WTC11 (cell line): ENCODE data around the gene SMIM1. TPM values are rescaled to one million over a fixed set of nuclear protein-coding genes. Genes with fewer than 3 reads are reported as not detected.

Source experiments
- ATAC-seq: fragments of 200-7000 bp; cut with Tn5 transposase; 2 replicates; pipeline ENCODE4 v1.10.0; 2021; ENCODE audit warnings: mild to moderate bottlenecking, moderate library complexity
- CTCF ChIA-PET: fragments of 300-600 bp; sonication (Branson Sonifier 250); formaldehyde crosslinking; loops from one replicate; lab custom pipeline; 2021; ENCODE audit warnings: antibody characterized with exemption; lab: Charles Lee
- POLR2A ChIA-PET: fragments of 350-600 bp; sonication (Branson Sonifier 250); formaldehyde crosslinking; loops from one replicate; lab custom pipeline; 2021; ENCODE audit warnings: antibody characterized with exemption; lab: Charles Lee
- DNase-seq: peaks from one replicate; pipeline ENCODE4 v3.0.0; 2021; ENCODE audit warnings: low spot score
- H3K27ac Mint-ChIP-seq: 2 replicates; pipeline ENCODE4 v1.8.0; 2021; ENCODE audit warnings: mixed read lengths
- H3K27me3 Mint-ChIP-seq: 2 replicates; pipeline ENCODE4 v1.8.0; 2021; ENCODE audit warnings: low read depth, mild to moderate bottlenecking, moderate library complexity, mixed read lengths
- H3K36me3 Mint-ChIP-seq: 2 replicates; pipeline ENCODE4 v1.8.0; 2021; ENCODE audit warnings: mixed read lengths
- H3K4me1 Mint-ChIP-seq: 2 replicates; pipeline ENCODE4 v1.8.0; 2022; ENCODE audit warnings: mixed read lengths
- H3K4me3 Mint-ChIP-seq: 2 replicates; pipeline ENCODE4 v1.8.0; 2021; ENCODE audit warnings: mild to moderate bottlenecking, moderate library complexity, mixed read lengths
- H3K9me3 Mint-ChIP-seq: 2 replicates; pipeline ENCODE4 v1.8.0; 2021; ENCODE audit warnings: mixed read lengths
- ATF1 ChIP-seq: sonication (generic); formaldehyde crosslinking; IDR thresholded peaks from 2 replicates; pipeline ENCODE4 v1.8.1; 2023; ENCODE audit warnings: mild to moderate bottlenecking, moderate library complexity, missing genetic modification reagents
- E2F5 ChIP-seq: sonication (generic); formaldehyde crosslinking; IDR thresholded peaks from 2 replicates; pipeline ENCODE4 v1.8.1; 2022; ENCODE audit warnings: mild to moderate bottlenecking, moderate library complexity, missing genetic modification reagents
- EMX1 ChIP-seq: fragments of 250-450 bp; sonication (Bioruptor Pico); IDR thresholded peaks from 2 replicates; pipeline ENCODE4 v1.8.0; 2021; ENCODE audit warnings: mild to moderate bottlenecking
- FOXK1 ChIP-seq: sonication (generic); formaldehyde crosslinking; IDR thresholded peaks from 2 replicates; pipeline ENCODE4 v1.8.0; 2022; ENCODE audit warnings: mild to moderate bottlenecking, moderate library complexity, missing genetic modification reagents
- FOXP4 ChIP-seq: sonication (generic); formaldehyde crosslinking; IDR thresholded peaks from 2 replicates; pipeline ENCODE4 v1.8.0; 2022; ENCODE audit warnings: mild to moderate bottlenecking, missing genetic modification reagents
- IRF1 ChIP-seq: sonication (generic); formaldehyde crosslinking; IDR thresholded peaks from 2 replicates; pipeline ENCODE4 v1.8.0; 2023; ENCODE audit warnings: missing genetic modification reagents
- MXD4 ChIP-seq: fragments of 250-450 bp; sonication (Bioruptor Pico); IDR thresholded peaks from 2 replicates; pipeline ENCODE4 v1.8.0; 2021; ENCODE audit warnings: mild to moderate bottlenecking, moderate library complexity, borderline replicate concordance
- NFYB ChIP-seq: sonication (generic); formaldehyde crosslinking; conservative IDR thresholded peaks from 2 replicates; pipeline ENCODE4 v1.8.0; 2022; ENCODE audit warnings: low read depth, missing genetic modification reagents
- SMAD4 ChIP-seq: sonication (generic); formaldehyde crosslinking; IDR thresholded peaks from 2 replicates; pipeline ENCODE4 v1.8.0; 2022; ENCODE audit warnings: mild to moderate bottlenecking, missing genetic modification reagents
- ZBTB21 ChIP-seq: sonication (generic); formaldehyde crosslinking; IDR thresholded peaks from 2 replicates; pipeline ENCODE4 v1.8.1; 2023; ENCODE audit warnings: mild to moderate bottlenecking, missing genetic modification reagents, borderline replicate concordance
- ZBTB43 ChIP-seq: sonication (generic); formaldehyde crosslinking; IDR thresholded peaks from 2 replicates; pipeline ENCODE4 v1.8.1; 2023; ENCODE audit warnings: mild to moderate bottlenecking, missing genetic modification reagents
- ZNF121 ChIP-seq: sonication (generic); formaldehyde crosslinking; IDR thresholded peaks from 2 replicates; pipeline ENCODE4 v1.8.0; 2023; ENCODE audit warnings: missing genetic modification reagents
- ZNF138 ChIP-seq: sonication (generic); formaldehyde crosslinking; conservative IDR thresholded peaks from 2 replicates; pipeline ENCODE4 v1.8.1; 2022; ENCODE audit warnings: mild to moderate bottlenecking, moderate library complexity, missing genetic modification reagents
- ZNF263 ChIP-seq: sonication (generic); formaldehyde crosslinking; IDR thresholded peaks from 2 replicates; pipeline ENCODE4 v1.8.1; 2022; ENCODE audit warnings: low read depth, mild to moderate bottlenecking, moderate library complexity, missing genetic modification reagents
- ZNF281 ChIP-seq: sonication (generic); formaldehyde crosslinking; IDR thresholded peaks from 2 replicates; pipeline ENCODE4 v1.8.0; 2023; ENCODE audit warnings: mild to moderate bottlenecking, missing genetic modification reagents
- ZNF423 ChIP-seq: fragments of 250-450 bp; sonication (Bioruptor Pico); IDR thresholded peaks from 2 replicates; pipeline ENCODE4 v2.1.2; 2022; ENCODE audit warnings: mild to moderate bottlenecking, moderate library complexity
- ZNF532 ChIP-seq: fragments of 250-450 bp; sonication (Bioruptor Pico); IDR thresholded peaks from 2 replicates; pipeline ENCODE4 v1.9.0; 2021; ENCODE audit warnings: mild to moderate bottlenecking, borderline replicate concordance
- ZNF671 ChIP-seq: fragments of 250-450 bp; sonication (Bioruptor Pico); IDR thresholded peaks from 2 replicates; pipeline ENCODE4 v1.8.0; 2021; ENCODE audit warnings: mild to moderate bottlenecking
- total RNA-seq: library from RNA; stranded (reverse); gene quantifications from 3 replicates; pipeline ENCODE4 v1.2.3, GENCODE V29; 2021

SMIM1 gene
- total RNA-seq, 1 experiment from 2014 or later = 10.2 TPM

- TF ChIP-seq ZNF532 (CRISPR knock-in tag) (no peak), ZBTB21 (CRISPR knock-in tag) (no peak), ZBTB43 (CRISPR knock-in tag) (no peak), MXD4 (CRISPR knock-in tag) (no peak)
Measured at GRCh38 chr1:3790952-3791351, 18.4 kb downstream of the SMIM1 start (continued).

- no peak; the same call in 1 of the 2 replicates for TF ChIP-seq IRF1 (CRISPR knock-in tag)
- no peak for TF ChIP-seq ZNF138 (CRISPR knock-in tag)
- TF ChIP-seq FOXP4 = peak; percentile 57; the same call in 1 of the 2 replicates
- 0 out of 2 replicates have a peak, but pooled peaks have one; percentile 18 for TF ChIP-seq NFYB (CRISPR knock-in tag)
- no peak for TF ChIP-seq ZNF281
- no peak for TF ChIP-seq ZNF121 (CRISPR knock-in tag)
- TF ChIP-seq ZNF423 = peak; percentile 38; the same call in 1 of the 2 replicates
- TF ChIP-seq ZNF263 (CRISPR knock-in tag) = 0 out of 2 replicates have a peak, but pooled peaks have one; percentile 30
- TF ChIP-seq FOXK1 (CRISPR knock-in tag) = no peak
- TF ChIP-seq E2F5 (CRISPR knock-in tag) = no peak
- TF ChIP-seq SMAD4 (CRISPR knock-in tag) = no peak
- TF ChIP-seq EMX1 = no peak
- TF ChIP-seq ZNF671 (CRISPR knock-in tag) = no peak
- no peak for TF ChIP-seq ATF1 (CRISPR knock-in tag)
- TF ChIP-seq, all 79 proteins: peak for 4
- H3K27ac Mint-ChIP-seq = peak overlapping the region; percentile 100; the same call in 1 of the 2 replicates
- peaks cover 2% of the 10 kb centered on the region for H3K9me3 Mint-ChIP-seq
- CTCF ChIA-PET = interaction anchor here (0.9 to 4.0 kb wide), 9 partner anchors 8 to 305 kb away, joined by 3 to 25 read pairs (median 7); partner anchors contain the start of genes C1orf174, CEP104 and DFFB
- peak overlapping the region; percentile 83 for H3K4me3 Mint-ChIP-seq
- peaks cover 2% of the 10 kb centered on the region for H3K27me3 Mint-ChIP-seq
- H3K36me3 Mint-ChIP-seq = peaks cover 7% of the 10 kb centered on the region
- DNase-seq = no peak
- peaks cover 46% of the 10 kb centered on the region for H3K4me1 Mint-ChIP-seq
- POLR2A ChIA-PET = interaction anchor here (0.5 to 1.4 kb wide), 2 partner anchors 11 to 20 kb away, joined by 3 to 5 read pairs; no protein-coding TSS in a partner anchor
- no peak for ATAC-seq
Measured at GRCh38 chr1:3795453-3796214, 23.1 kb downstream of the SMIM1 start.
